Hematopoietic multipotent progenitor cell treated with erythropoietin and hydrocortisone succinate and interleukin-3 and kit ligand, for 4 days (in vitro differentiated cells): ENCODE measurements around the gene SPSB3.

Experiments
- DNase-seq: peaks from one replicate; pipeline ENCODE4 v3.0.0-alpha.2; 2015

The SPSB3 gene

DNA sequence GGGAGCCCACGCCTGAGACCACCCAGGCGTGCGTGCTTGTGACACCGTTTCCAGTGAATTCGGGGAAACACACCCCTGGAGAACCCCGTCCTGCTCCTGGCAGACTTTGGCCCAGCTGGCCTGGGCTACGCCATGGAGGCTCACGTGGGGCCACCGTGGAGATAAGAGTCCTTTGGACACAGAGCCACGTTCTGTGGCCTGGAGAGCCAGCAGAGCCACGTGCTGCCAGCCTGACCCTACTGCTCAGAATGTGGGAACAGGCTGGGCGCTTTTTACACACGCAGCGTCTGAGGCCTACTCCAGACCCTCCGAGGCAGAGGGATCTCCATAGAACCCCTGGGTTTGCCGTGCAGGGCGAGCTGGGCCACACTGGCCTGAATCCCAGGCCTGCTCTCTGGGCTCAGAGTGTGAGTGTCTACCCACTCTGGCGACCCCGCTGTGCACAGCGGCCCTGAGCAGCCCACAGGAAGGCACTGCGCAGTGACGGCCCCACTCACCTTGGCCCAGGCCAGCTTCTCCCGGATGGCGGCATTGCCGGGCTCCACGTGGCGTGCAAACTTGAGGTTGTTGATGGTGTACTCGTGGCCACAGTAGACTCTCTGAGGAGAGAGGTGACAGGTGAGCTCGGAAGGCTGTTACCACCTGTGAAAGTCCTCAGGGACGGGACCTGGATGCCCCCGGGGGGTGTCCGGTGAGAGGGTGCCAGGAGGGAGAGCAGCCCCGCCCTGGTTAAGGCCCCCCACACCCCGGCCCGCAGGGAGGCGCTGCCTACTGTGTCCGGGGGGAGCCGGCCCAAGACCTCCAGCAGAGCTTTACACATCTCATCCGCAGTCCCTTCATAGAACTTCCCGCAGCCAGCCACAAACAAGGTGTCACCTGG, 34.3 kb upstream of the SPSB3 start:
- no peak for DNase-seq

DNA sequence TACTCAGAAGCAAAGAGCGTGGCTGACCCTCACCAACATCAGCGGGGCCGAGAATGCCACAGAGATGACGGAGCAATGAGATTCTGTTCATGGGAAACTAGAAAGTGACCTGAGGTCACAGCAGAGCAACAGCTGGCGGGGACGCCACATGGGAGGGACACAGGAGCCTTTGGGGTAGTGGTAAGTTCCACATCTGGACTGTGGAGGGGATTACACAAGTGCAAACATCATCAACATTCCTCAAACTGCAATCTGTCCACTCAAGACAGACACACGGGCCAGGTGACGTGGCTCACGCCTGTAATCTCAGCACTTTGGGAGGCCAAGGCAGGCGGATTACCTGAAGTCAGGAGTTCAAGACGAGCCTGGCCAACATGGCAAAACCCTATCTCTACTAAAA, 33.1 kb upstream of the SPSB3 start:
- DNase-seq: no peak

- DNase-seq: peak; percentile 91
Measured at GRCh38 chr16:1812732-1813163, 30.4 kb upstream of the SPSB3 start.

DNA sequence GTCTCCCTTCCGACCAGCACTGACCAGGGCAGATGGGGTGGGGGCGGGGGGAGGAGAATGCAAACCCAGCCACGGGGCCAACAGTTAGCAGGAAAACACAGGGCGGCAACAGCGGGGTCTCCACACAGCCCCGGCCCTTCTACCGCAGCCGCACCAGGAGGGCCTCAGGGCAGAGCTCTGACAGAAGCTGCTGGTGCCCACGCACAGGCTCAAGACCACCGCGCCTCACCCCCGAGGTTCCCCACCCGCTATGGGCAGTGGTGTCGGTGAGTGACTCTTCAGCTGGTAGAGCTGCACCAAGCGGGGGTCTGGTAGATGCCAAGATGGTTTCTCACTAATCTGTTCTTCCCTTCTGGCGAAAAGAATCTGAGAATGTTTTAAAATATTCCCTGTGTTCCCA, 28.2 kb upstream of the SPSB3 start:
- DNase-seq: no peak

DNA sequence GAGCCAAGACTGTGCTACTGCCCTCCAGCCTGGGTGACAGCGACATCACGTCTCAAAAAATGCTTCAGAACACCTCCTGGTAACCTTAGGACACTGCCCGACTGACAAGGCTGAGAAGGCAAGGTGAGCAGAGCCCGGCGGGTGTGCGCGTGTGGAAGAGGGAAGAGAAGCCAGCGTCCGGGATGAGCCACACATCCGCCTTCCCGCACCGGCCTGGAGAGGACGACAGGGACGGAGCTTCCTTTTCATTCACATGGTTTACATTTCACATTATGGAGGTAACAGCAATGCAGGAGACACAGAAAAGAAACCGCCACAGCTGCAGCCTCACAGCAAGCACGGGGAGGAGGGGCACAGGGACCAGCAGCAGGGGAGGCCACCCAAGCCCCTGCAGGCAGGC, 27.7 kb upstream of the SPSB3 start:
- no peak for DNase-seq

- no peak for DNase-seq
Measured at GRCh38 chr16:1809281-1809801, 27.0 kb upstream of the SPSB3 start.

DNA sequence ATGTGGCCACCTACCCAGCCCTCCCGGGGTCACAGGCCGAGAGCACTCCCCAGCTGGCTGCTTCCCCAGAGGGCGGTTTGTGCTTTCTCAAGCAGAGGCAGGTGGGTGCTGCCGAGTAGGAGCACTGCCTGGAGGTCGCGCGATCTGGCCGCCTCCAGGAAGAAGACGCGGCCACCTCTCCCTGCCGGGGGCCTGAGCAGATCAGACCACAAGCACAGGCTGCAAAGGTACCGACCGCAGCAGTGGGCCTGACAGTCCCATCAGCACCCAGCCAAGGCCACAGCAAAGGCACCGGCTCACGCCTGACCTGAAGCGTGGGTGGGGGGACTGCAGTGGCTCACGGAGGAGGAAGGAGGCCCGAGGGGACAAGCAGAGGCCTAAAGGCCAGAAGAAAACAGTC, 26.3 kb upstream of the SPSB3 start:
- no peak for DNase-seq

DNA sequence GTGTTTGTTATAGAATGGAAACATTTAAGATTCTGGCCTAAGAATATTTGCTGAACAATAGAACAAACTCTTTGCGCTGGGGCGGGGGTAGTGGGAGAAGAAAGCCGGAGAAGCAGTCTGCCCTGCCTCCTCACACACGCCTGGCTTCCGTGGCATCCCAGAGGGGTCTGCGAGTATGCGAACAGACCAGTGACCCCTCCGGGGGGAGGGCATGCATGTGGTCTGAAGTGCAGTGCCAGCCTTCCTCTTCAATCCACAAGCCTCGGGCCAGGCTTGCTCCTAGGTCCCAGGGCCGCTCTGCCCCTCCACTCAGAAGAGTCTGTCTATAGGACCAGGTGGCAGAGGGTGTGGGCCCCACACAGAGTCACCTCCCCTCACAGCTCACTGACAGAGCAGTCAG, 25.3 kb upstream of the SPSB3 start:
- DNase-seq: no peak

- no peak for DNase-seq
Measured at GRCh38 chr16:1800701-1801100, 18.3 kb upstream of the SPSB3 start.

- DNase-seq: peak; percentile 47
Measured at GRCh38 chr16:1799263-1799662, 16.9 kb upstream of the SPSB3 start.

DNA sequence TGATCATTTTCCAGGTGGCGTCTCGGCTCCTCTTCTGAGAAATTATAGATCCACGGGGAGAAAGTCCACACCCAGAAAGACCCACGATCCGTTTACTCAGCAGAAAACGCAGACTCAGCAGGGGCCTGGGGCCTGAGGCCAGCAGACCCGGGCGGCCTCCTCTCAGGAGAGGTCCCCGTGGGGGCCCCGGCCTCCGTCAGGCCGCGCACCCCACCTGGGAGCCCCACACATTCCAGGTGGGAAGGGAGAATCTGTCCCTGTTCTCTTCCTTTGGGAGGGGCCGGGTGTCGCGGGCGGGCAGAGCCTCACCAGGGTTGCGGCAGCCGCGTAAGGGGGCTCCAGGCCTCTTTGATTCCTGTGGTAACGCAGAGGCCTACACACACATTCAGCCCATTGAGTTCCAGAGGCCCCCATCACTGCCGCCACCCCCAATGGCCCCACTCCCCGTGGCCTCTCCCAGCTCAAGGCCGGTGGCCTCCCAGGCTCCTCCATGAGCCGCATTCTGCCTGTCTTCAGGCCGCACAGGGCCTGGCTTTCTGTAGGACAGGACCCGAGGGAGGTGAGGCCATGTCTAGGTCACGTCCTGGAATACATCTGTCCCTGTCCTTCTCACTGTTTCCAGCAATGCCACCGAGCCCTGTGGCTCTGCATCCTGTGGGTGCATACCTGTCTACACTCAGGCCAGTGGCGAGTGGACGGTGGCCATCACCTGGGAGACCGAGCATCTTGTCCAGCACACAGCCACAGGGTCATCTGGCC, 12.7 kb upstream of the SPSB3 start:
- no peak for DNase-seq

DNA sequence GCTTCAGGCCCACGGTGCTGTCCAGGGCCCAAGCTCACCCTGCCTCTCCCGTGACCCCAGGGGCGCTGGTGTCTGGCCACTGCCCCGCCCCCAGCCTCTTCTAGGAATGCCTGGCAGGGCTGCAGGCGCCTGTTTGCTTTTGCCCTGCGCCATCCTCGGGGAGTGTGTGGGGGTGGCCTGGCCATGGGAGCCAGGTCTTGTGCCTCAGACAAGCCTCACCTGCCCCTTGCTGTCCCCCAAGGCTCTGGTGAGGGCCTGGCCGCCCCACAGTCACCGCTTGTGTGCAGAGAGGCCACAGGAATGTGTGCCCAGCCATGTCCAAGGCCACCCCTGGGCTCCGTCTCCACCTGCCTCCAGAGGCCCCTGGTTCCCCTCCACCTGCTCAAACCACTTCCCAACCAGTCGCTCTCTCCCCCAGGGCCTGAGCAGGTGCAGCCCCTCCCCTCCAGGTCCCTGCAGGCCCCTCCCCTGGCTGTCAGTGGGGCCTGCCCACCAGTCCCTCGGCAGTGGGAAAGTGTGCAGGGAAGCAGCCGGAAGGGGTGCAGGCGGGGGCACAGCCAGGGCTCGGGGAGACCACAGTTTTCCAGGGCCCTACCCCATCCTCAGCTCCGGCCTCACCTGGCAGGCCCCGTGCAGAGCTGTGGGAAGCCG, 12.0 kb upstream of the SPSB3 start:
- no peak for DNase-seq

DNA sequence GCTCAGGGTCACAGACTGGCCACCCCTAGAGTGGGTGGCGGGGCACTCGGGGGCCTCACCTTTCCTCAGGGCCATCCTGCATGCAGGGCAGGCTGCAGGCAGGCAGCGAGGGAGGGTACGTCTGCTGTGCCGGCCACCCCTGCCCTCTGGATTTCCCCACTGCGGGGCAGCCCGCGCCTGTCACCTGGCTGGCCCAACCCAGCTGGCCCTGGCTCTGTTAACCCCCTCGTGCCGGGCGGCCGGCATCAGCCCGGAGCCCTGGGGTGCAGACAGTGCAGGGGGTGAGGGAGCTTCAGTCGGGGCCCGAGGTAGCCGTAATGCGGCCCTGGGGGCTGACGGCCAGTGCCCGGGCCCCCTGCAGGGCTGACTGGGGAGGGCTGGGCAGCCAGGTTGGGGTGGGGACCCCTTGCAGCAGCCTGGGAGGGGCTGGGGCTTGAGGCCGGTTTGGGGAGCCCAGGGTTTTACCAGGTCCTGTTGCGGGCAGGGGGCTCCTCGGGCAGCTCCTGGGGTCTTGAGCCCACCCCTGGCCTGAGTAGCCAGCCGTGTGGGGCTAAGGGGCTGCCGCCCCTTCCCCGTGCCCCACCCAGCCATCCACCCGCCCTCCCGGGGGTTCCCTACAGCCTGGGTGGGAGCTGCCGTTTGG, 11.3 kb upstream of the SPSB3 start, which contains the start of gene IGFALS:
TSS of gene IGFALS (minus strand) at position 128 of the 643 bp plus-strand sequence. CDS start at position 75, 53 bp downstream.
- no peak for DNase-seq

- no peak for DNase-seq
Measured at GRCh38 chr16:1792836-1793577, 10.6 kb upstream of the SPSB3 start.

DNA sequence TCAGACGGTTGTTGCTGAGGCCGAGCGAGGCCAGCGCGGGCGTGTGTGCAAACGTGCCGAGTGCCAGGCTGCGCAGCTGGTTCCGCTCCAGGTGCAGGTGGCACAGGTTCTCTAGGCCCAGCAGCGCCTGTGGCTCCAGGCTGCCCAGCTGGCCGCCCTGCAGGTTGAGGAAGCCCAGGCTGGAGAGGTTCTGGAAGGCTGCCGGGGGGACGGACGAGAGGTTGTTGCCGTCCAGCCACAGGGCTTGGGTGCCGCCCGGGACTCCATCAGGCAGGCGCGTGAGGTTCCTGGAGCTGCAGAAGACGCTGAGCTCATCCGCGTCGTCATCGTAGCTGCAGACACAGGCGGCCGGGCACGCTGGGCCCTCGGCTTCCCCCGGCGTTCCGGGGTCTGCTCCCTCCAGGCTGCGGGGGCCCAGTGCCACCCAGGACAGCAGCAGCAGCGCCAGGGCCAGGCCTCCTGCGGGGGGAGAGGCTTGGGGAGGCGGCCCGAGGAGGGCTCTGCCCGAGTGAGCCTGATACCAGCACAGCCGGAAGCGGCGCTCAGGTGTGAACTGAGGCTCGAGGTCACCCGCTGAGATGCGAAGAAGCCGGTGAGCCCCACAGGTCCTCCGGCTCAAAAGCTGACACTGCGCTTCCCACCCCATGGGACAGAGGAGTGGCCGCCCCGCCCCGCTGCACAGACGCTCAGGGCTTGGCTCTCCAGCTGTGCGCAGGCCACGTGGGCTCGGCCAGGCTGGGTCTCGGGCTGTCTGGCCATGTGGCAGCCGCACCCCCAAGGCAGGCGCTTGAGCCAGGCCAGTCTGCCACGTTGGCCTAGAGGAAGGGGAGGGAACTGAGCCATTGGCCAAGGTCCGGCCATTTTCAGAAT, 9.8 kb upstream of the SPSB3 start:
- DNase-seq: no peak

- DNase-seq: no peak
Measured at GRCh38 chr16:1791256-1791942, 9.0 kb upstream of the SPSB3 start.

DNA sequence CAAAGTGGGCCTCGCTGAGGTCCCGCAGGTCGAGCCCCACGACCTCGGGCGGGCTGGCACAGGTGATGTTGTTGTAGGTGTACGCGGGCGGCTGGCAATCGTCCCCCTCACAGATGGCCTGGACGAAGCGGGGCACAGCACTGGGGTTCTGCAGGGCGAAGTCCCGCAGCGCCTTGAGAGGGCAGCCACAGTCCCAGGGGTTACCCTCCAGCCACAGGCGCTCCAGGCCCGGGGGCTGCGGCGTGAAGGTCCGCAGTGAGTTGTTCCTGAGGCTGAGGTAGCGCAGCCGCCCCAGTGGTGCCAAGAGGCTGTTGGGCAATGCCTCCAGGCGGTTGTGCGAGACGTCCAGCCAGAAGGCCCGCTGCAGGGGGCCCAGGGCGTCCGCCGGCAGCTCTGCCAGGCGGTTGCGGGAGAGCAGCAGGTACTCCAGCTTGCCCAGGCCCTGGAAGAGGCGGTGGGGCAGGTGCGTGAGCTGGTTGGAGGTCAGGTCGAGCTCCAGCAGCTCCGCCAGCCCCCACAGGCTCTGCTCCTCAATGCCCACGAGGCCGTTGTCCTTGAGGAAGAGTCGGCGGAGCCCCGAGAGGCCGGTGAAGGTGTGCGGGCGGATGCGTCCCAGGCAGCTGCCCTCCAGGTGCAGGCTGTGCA, 8.4 kb upstream of the SPSB3 start:
- DNase-seq: no peak

DNA sequence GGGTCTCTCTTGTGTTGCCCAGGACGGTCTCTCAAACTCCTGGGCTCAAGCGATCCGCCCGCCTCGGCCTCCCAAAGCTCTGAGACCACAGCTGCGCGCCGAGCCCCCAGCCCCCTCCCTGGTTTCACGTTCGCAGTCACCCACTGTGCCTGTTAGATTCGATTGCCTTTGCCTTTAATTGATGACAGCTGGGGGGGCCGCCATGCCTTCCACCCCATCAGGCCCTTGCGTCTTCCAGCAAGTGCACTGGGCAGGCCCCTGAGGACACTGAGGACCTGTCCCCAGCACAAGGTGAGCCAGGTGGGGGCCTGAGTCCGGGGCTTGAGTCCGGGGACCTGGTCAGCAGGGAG, 7.9 kb upstream of the SPSB3 start:
- DNase-seq: no peak

- no peak for DNase-seq
Measured at GRCh38 chr16:1789643-1790045, 7.3 kb upstream of the SPSB3 start.

DNA sequence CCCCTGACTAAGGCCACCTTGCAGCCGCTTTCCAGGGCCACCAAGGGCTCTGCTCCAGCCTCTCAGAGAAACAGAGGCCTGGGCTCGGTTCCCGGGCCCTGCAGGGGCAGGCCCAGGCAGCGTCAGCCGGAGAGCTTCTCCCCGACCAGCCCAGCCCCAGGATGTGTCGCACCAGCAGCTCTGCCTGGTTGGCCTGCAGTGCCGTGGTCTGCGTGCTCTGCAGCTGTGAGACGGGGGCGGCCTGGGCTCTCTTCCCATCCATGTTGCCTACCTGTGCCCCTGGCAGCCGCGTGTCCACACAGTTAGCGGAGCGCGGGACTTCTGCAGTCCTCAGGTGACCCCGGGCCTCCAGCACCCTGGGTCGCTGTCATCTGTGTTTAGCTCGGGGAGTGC, 6.3 kb upstream of the SPSB3 start:
- DNase-seq: no peak
